ENCODE data around the gene MAD1L1. TPM values are rescaled to one million over a fixed set of nuclear protein-coding genes. Genes with fewer than 3 reads are reported as not detected.

Gene MAD1L1
- total and polyA plus RNA-seq, 2 of the 8 experiments (the other 6 are each of a cell fraction or from before 2014, with no cell fraction given), result 40.4 to 44.6 TPM

GRCh38 chr7:1853986-1854865 is 378.5 kb downstream of the MAD1L1 start (continued):
- TF ChIP-seq CEBPB (IDR thresholded peaks at IDR 0.05; ENCODE audit: low read depth, low read length), result no peak
- no peak for TF ChIP-seq KDM4A (IDR thresholded peaks at IDR 0.05; ENCODE audit: low read depth, low read length, severe bottlenecking)
- no peak for TF ChIP-seq SUZ12 (IDR thresholded peaks at IDR 0.05; ENCODE audit: low read length)
- no peak for TF ChIP-seq FOSL1 (IDR thresholded peaks at IDR 0.05; ENCODE audit: insufficient read depth, low read depth, low read length)
- no peak for TF ChIP-seq SIN3A (conservative IDR thresholded peaks at IDR 0.05 in 1 of 2, IDR thresholded peaks at IDR 0.05 in 1 of 2; ENCODE audit: low read depth in 1 of 2, low read length in 2 of 2)
- TF ChIP-seq SP2 (IDR thresholded peaks at IDR 0.05; ENCODE audit: low read length), result no peak
- TF ChIP-seq POU5F1 (IDR thresholded peaks at IDR 0.05; ENCODE audit: low read depth, low read length), result no peak
